Islet precursor cell (in vitro differentiated cells): ENCODE data around the gene SDK2.

Experiments
- DNase-seq: peaks from one replicate; pipeline ENCODE4 v3.0.0-alpha.2; 2018

SDK2 gene

DNA sequence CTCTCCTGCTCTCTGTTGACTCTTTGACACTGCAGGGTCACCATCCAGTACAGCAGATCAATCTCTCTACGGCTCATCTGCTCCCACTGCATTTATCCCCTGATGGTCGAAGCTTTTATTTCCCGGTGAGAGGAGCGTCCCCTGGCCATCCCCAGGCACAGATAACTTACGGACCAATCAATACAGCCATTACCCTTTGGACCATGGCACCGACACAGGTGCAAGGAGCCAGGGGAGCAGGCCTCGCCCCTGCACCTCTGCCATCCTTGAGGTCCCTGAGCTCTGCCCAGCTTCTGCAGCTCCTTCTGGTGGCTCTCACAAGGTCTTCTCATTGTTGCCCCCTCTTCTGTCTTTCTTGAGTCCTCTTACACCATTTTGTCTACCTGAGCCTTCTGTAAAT lies 115.6 kb downstream of the SDK2 start:
- DNase-seq = no peak

DNA sequence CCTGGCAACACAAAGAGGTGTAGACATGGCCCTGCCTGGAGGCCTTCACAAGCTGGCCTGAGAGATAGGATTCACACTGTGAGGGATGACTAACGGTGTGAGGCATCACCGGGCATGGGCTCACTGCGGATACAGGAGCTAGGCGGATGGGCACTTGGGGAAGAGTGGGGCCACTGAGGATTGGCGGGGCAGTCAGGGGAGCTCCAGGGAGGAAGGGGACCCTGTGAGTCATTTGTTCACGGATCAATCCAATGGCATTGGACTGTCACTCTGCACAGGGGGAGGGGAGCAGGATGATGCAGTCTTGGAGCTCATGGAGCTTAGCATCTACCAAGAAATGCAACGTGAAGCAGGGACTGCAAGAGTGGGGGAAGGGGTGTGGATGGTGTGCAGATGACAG lies 117.3 kb downstream of the SDK2 start:
- no peak for DNase-seq

DNA sequence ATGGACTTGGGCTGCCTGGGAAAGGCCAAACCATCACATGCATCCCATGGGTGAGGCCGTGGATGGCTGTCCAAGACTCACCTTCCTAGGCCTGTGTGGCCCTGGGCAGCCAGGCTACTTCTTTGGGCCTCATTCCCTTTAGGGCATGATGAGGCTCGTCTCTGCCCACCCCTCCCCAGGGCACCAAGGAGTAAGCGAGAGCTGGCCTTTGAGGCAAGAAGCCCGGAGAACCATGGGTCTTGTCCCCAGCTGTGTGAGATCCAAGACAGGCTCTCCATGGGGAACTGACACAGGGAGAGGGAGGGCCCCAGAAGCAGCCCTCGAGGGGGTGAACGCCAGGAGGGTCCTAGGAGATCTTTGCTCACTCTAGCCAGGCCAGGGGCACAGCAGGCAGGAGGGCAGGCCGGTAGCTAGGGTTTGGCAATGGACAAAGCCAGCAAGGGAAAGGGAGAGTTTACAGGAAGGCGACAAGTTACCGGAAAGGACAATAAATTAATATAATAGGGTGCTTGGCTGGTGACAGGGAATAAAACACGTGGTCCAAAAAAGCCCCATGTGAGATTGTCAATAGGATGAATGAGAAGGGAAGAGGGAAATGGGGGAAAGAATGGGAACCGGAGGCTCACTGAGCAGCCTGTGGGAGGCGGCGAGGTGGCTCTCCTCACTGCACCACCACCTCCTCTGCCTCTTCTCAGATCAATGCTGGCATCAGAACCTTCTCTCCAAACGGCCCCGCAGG lies 119.1 kb downstream of the SDK2 start:
- DNase-seq = no peak

DNA sequence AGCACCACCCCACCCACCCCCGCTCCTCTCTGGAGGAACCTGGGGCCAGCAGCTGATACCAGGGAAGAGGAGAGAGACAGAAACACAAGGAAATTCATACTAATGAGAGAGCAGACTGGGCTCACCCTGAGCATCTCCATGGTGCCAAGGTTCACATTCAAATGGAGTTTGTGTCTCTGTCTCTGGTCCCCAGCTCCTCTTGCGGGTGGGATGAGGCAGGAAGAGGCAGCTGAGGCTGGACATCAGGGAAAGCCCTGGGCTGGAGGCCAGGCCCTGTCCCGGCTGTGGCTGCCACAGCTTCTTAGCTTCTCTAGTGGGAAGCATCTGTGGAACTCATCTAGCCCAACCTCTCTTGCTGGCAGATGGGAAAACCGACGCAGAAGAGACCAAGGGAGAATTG lies 121.5 kb downstream of the SDK2 start:
- no peak for DNase-seq

DNA sequence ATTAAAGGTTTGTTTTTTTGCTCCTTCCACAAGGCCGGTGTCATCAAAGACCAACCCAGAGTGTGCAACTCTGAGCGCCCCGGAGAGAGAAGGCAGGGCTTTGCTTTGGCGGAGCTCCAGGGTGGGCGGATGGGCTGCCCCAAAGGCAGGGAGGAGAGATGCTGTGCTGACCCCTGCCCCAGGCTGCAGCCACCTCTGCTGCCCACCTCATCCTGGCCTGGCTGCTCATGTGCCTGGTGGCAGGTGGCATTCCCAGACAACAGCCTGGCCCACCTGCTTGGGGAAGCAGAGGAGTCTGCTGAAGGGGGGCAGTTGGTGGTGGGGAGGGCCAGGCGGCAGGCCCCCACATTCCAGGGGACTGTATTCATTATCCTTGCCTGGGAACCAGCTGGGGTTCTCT lies 122.1 kb downstream of the SDK2 start:
- no peak for DNase-seq

DNA sequence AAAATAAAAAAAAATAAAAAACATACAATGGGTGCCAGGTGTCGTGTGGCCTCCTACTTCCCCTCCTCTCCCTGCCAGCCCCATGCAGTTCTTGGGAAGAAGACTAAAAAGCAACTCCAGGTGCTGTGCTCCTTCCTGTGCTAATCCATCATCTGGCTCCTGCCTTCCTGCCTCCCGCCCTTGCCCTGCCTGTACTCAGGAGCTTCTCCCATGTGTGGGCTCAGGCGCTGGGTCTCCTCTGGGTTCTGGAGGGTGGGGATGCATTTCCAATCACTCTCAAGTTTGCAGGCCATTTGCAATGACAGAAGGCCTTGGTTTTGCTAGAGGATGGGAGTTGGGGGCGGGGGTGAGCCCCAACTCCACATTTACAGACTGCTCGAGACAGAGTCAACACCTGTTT lies 122.9 kb downstream of the SDK2 start:
- no peak for DNase-seq

DNA sequence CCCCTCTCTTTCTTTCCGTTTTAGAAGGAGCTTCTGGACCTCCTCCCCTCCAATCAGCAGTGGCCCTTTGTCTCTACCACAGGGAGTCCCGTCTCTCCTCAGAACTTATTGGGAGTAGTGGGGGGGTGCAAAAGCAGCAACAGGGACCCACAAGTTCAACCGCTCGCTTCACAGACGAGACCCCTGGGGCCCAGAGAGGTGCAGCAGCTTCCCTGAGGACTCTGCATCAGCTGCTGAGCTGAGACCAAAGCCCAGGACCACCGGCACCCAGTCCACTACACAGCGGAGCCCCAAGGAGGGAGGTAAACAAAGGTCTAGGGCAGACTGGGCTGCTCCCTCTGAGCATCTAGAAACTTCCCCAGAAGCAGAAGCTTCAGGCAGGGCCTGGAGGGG lies 123.9 kb downstream of the SDK2 start:
- no peak for DNase-seq

DNA sequence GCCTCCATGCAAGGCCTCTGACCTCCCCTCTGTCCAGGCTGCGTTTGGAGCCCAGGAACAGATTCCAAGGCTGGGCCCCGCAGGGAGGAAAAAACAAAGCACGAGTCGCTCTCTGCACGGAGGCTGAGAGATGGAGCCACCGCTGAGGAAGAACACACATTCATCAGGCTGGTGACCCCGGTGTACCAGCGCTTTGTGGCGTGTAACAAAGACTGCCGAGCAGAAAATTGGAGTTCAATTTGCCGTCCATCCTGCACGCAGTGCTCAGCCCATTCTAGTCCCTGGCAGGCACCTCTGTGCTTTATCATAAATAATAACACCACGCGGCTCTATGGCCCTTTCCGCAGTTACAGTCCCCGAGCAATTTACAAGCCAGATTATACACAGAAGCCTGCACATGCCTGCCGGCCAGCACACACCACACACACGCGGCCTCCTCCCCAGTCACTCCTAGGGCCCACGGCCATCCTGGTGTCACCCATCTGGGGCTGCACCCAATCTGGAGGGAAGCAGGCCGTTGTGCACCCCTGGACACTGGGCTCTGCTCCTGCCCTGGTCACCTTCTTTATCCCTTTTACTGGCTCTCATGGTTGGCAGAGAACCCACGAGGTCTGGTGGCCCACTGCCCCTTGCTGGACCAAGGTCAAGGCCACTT lies 124.4 kb downstream of the SDK2 start:
- DNase-seq = no peak

DNA sequence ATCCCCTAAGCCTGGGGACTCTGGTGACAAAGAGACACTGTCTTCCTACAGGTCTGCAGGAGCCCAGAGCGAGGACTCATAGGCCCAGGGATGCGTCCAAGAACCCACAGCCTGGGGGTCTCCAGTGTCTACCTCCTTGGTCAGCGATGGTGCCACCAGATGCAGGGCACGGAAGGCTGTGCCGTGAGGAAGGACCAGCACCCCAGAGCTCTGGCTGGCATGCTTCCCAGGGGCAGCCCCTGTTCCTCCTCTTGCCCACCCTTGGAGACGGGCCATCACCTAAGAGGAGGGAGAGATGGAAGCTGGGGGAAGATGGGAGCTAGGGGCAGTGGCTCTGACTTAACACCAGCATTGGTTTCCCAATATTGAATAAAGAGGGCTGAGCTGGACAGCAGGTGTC lies 125.2 kb downstream of the SDK2 start:
- no peak for DNase-seq

DNA sequence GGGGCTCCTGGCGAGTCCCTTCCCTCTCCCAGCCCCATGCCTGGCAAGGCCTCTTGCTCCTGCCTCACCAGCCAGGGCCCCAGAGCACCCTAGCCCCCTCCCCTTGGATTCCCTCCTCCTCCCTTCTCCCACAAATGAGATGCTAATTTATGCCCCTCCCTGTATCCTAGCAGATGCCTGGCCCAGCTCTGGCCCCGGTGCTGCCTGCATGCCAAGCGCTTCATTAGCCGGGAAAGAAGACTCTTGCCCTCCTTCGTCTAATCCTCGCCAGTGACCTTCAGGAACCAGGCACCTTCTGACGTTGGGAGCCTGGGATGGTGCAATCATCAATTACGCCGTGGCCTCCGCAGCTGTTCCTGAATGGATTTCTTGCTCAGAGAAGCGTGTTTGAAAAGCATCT lies 127.8 kb downstream of the SDK2 start:
- DNase-seq = no peak

DNA sequence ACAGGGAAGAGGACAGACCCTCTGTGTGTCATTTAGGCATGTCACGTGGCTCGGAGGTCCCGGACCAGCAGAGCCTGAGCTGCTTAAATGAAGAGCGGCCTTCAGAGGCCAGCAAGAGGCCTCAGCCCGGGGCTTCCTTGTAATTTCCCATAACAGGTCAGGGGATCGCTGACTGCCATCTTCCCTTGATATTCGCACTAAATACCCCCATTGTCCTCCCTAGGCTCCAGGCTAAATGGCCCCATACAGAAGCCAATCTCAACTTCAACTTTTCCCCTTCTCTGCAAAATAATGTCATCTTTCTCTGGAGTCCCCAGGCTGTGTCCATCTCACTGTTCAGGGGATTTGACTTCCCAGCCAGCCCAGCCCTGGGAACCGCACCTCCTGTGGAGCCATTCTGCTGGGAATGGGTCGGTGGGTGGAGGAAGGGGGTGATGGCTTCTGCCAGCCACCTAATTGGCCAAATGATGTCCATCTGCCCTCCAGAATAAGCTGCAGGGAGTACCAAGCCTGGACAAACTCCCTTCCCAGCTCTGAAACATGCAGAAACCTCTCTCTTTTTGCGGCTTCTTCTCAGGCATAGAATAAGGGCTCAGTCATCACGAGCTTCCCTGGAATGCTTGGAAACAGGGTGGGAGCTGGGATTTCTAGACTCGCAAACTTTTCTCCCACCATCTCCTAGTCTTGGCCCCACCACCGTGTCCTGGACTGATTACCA lies 129.9 kb downstream of the SDK2 start:
- no peak for DNase-seq

DNA sequence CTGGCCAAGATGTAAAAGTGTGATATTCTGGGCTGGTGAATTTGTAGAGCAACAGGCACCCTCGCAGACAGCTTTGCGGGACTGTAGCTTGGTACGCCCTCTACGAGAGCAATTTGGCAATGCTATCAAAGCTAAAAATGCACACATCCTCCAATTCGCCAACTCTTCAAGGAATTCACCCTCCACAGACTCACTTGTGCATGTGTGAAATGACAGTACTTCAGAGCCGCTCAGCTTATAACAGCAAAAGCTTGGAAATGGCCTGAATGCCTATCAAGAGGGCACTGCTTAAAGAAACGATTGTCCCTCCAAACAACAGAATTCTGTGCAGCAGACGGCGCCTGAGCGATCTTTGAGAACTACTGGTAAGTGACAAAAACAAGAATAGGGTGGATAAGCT lies 130.8 kb downstream of the SDK2 start:
- no peak for DNase-seq

DNA sequence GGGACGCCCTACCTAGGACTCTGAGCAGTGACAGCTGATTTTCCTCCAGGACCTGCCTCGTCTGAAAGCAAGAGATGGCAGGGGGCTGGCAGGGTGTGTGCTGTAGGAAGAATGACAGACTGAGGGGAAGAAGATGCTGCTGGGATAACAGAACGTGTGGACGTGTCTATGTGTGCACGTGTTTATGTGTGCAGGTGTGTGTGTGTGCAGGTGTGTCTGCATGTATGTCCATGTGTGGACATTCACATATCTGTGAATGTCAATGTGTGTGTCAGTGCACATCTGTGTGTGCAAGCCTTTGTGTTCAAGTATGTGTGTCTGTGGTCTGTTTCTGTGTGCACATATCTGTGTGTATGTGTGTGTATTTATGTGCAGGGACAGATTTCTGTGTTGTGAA lies 132.5 kb downstream of the SDK2 start:
- no peak for DNase-seq

DNA sequence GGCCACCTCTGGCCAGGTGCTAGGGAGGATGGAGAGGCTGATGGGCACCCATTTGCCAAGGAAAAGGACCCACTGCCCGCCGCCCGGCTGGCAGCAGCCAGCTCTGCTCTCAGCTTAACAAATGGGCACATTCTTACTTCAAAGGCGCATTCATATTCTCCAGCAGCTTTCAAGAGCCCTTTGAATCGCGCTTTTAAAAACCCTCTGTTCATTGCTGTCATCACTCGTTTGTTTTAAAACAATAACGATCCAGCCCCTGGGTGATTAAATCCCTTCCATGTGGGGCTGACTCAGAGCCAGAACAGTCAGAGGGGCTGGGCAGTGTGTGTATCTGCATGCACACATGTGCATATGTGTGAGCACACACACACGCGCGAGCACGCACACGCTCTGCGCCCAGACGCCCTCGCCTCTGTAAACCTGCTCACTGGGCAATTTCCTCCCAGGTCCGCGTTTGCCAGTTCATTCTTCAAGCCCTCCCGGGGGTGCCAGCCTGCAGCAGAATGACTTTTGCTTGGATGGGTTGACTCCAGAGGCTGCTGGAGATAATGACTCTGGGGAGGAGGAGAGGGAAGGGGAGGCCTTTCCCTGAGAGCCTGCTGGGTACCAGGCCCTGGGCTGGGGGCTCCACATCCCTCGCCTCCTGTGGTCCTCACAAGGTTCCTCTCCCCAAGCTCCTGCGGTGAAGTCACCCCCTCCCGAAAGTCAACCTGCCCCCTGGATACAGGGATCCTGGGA lies 133.1 kb downstream of the SDK2 start:
- no peak for DNase-seq

DNA sequence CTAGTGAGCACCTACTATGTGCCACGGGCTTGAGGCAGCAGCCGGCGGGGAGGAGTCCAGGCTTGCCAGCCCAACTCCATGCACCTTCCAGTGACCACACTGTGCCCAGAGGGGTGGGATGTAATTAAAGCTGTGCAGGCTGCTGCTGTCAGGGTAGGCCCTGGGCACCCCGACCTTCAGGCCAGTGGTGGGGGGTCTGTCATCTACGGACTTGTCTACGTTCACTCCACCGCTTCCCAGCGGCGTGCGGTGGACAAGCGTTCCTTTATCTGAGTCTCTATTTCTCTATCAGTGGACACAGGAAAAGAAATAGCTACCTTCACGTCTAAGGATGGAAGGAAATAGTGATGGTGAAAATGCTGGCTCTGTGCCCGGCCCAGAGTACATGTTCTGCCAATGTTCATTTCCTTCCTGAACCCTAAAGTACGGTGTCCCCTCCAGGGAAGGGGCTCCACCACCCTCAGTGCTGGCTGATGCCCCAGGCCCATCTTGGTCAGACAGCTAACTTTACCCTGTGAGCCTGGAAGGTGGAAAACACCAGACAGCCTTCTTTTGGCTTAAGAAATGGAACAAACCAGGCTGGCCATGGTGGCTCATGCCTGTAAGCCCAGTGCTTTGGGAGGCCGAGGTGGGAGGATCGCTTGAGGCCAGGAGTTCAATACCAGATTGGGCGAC lies 135.2 kb downstream of the SDK2 start:
- DNase-seq = no peak

DNA sequence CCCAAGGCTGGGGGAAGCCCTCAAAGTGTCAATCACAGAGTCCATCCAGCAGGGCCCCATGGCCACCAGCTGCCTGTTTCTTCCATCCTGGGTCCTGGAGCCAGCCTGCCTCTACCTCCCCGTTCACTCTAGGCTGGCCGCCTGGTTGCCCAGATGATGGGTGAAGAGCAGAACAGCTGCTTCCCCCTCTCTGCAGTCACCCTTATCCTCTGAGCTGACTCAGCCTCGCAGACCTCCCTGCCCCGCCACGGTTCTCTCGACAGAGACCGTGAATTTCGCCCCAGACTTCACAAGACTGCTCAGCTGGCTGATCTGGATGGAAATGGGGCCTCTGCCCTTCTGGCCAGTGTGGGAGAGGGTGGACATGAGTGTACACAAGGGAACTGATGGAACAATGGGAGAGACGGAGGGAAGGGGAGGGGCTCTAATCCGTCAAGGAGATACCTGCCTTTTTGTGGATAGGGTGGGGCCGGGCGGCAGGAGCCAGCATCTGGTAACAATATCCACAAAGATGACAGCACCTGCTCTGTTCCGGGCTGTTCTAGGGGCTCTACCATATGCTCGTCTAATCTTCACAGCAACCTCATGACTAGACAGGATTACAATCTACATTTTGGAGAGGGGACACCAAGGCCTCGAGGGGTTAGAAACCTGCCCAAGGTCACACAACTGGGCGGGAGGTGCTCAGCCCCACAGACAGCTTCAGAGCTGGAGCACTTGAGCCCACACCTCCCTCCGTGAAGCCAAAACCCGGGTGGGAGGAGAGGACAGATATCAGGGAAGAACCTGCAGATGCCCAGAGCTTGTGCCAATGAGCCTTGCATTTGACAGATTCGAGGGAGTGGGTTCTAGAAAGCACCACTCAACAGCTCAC lies 136.0 kb downstream of the SDK2 start:
- no peak for DNase-seq

DNA sequence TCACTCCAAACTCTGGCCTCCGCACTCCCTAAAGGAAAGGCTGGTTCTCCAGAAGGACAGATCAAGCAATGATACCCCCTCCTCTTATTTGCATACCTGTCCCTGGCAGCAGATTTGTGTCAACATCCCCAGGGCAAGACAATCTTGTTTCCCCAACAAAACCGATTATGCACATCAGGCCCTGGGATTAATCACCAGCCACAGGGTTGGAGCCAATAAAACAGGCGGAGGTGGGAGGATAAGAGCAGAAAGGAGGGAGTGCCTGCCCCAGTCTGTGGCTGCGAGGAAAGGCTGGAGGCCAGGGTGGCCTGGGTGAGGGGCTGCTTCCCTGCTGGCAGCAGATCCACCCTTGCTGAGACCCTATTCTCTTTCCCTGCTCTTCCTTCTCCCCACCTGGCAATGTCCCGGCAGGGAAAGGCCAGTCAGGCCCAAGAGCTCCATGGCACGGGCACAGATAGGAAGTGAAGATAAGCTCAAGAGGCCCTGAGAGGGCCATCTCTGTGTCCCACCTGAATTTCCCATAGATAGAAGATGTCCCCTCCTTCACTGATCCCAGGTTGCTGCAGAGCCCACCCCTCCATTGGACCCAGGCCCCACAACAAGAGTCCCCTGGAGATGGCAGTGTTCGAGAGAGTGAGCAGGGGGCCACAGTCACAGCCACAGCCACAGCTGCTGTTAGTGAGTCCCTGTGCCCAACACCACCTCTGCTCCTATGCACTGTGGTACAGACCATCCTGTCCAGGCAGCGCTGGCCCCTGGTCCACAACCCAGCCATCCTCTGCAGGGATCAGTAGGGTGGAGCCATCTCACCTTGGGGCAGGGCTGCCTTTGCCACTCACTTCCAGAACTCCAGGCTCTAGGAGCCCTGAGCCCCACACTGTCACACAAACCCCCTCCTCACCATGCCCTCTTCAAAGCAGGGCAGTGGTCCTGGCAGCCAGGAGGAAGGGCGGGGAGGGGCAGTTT lies 137.5 kb downstream of the SDK2 start:
- peak; percentile 76 for DNase-seq

DNA sequence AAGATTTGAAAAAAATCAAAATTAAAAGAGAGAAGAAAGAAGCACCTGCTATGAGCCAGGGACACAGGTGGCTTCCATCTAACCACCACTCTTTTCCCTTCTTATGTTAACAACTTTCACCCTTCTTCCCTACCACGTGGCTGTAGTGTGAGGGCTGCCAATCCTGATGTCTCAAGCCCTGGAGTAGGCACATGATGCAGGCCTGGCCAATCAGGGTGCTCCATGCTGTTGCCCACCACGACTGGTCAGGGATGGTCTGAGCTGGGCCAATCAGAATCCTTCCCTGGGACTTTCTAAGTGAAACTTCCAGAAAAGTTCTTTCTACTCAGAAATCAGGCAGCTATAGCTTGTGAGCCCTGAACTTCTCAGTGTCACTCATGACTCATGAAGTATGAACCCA lies 140.7 kb downstream of the SDK2 start:
- no peak for DNase-seq

DNA sequence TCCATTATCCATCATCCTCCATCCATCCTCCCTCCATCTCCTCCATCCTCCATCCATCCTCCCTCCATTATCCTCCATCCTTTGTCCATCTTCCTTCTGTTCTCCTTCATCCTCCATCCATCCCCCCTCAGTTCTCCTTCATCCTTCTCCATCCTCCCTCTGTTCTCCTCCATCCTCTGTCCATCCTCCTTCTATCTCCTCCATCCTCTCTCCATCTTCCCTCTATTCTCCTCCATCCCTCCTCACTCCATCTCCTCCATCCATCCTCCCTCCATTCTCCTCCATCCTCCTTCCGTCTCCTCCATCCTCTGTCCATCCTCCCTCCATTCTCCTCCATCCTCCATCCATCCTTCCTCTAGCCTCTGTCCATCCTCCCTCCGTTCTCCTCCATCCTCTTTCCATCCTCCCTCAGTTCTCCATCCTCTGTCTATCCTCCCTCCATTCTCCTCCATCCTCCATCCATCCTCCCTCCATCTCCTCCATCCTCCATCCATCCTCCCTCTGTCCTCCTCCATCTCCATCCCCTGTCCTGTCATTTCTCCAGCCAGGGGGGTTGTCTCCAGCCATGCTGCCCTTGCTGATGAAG lies 143.7 kb downstream of the SDK2 start:
- no peak for DNase-seq

DNA sequence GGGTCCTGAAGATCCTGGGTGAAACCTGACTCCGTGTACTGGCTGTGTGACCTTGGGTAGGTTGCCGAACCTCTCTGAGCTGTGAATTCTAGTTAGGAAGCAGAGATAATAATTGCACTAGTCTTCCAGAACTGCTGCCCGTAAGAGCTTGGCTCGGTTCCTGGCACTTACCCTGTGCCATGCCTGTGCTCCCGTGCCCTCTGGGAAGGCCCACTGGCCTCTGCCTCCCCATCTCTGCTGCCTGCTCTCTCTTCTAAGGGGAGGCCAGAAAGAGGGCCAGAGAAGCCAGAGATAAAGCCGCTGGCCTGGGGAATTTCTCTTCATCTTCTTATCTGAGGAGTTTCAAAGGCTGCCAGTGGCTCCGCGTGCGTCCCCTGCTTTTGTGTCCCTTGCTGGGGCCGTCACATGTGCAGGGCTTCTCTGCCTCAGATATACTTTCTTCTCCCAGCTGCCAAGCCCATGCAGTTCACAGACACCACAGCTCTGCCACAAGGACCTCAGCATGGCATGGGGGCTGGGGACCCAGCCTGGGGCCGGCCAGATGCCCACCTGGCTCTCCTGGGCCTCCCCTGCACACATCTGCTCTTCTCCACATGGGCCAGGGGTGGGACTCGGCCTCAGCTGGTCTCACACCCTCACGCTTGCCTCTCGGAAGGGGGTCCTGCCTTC lies 145.2 kb downstream of the SDK2 start:
- DNase-seq = no peak
